ENCODE measurements around the gene APOL3.
"Not testable (repeated sequence)": the region's sequence is repeated elsewhere in the genome, so short reads cannot be mapped to it uniquely, and the experiment has no call there.

Gene APOL3

DNA sequence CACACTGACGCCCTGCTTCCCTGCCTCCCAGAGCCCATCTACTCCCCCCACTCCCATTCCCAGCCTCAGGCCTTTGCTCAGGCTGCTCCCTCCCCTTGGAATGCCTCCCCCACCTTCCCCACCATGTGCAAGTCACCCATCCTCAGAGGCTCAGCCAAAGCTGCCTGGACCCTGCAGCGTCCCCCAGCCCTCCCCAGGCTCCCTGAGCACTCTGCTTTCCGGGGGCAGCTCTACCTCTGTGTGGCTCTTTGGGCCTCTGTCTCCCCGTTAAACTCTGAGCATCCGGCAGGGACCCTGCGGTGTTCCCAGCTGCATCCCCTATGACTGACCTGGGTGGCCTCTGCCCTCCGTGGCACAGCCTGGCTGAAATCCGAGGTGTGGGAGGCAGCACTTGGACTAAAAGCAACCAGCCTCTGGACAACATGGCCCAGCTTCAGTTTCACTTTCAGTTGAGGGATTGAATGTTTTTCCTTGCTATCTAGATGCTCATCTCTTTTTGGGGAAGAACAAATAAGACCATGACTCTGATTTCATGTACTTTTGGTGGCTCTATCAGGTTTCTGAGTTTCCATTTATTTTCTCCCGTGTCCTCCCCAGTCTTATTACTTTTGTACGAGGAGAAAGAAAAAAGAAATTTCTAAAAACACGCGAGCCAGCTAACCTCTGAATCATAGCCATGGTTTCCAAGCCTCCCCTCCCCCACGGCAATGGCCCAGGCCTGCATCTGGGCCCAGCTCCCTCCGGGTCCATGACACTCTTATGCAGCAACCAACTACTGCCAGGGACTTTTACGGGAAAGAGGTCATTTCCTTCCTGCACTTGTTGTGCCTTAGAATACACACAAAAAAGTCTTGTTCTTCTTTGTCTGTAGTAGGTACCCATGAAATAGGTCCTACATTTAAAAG is 3.8 kb downstream of the APOL3 start:
- peak; percentile 63 for DNase-seq

DNA sequence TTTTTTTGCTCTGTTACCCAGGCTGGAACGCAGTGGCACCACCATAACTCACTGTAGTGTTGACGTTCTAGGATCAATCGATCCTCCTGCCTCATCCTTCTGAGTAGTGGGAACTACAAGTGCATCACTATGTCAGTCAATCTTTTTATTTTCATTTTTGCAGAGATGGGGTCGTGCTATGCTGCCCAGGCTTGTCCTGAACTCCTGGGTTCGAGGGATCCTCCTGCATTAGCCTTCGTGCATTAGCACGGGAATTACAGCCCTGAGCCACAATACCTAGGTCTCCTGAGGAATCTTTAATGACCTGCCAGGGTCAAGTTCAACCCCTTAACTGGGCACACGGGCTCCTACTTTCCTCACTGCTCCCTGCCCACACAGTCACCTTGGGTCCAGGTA is 4.4 kb downstream of the APOL3 start:
- no peak for DNase-seq

DNA sequence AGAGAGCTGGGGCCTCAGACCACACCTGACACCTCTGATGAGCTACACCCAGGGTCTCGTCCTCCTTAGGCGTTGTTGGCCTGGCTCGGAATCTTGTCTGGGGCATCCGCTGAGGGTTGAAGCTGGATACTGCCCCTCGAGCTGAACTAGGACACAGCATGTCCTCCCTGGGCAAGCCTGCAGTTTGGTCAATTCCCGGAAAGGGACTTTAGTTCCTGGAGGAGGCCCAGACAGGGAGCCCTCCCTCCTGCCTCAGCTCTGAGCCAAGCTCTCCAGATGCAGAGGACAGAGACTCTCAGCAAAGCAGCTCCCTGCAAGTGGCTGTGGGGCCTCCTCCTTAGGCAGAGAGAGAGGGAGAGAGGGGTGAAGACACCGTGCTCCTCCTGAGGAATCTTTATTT is 4.9 kb downstream of the APOL3 start:
- DNase-seq, result peak; percentile 66

DNA sequence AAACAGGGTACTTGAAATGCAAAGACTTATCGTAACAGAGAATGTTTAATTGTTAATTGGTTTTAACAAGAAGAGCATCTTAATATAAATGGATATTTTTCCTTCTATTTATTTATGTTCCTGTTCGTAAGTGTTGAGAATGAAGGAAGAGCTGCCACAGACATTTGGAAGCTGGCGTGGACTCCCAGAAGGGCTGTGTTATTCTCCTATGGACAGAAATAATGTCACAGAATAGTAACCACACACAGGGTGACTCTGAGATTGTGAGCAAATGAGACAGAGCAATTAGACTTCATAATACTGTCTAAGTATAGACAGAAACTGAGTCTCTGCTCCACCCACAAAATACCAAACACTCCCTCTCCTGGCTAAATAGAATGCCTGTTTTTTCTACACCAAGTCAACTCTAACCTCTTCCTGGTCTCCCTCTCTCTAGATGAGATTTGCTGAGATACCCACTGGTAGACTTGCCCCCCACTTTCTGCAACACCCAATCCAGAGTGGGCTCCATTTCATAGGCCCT is 6.1 kb downstream of the APOL3 start:
- peak; percentile 46 for DNase-seq

DNA sequence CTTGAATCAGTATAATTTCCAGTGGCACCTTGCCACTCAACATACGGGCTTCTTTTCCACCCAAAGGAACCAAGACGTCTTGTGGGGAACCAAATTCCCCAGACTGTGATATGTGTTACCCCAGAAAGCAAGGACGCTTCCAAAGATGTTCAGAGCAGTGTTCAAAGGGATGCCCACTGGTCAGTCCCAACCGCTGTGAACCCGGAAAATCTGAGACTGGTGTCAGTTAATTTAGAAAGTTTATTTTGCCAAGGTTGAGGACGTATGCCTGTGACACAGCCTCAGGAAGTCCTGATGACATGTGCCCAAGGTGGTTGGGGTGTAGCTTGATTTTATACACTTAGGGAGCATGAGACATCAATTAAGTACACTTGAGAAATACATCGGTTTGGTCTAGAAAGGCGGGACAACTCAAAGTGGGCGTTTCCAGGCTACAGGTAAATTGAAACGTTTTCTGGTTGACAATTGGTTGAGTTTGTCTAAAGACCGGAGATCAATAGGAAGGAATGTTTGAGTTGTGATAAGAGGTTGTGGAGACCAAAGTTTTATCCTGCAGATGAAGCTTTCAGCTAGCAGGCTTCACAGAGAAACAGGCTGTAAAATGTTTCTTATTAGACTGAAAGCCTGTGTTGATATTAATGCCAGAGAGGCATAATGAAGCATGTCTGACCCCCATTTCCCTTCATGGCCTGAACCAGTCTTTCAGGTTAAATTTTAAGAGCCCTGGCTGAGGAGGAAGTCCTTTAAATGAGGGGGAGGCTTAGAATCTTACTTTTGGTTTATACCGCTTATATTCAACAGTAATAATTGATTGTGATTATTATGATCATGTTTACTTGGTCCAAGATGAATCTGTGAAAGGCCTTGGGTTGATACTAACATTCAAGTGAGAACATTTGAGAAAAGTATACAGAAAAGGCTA is 6.8 kb downstream of the APOL3 start:
- peak; percentile 48 for DNase-seq

DNA sequence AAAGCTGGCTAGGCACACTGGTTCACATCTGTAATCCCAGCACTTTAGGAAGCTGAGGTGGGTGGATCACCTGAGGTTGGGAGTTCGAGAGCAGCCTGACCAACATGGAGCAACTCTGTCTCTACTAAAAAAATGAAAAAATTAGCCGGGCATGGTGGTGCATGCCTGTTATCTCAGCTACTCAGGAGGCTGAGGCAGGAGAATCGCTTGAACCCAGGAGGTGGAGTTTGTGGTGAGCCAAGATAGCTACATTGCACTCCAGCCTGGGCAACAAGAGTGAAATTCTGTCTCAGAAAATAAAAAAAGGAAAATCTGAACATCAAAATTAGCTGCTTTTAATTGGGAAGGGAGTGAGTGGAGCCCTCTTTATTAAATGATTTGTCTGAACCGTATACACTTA is 7.7 kb downstream of the APOL3 start:
- peak; percentile 79 for DNase-seq

DNA sequence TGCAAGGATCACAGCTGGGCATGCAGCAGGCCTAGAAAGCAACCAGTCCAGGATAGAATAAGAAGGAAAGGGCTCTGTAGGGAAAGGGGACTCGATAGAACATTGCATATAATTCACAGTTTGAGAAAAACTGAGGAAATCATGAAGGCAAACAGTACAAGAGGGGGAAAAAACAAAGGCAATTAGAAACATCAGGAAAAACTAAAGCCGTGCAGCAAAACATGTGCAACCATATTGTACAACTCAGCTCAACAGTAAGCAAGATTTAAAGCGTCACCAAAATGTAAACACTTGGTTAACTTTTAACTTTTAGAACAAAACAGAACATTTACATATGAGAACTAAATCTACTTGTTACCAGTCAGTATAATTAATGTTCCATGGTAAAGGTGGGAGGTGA is 8.5 kb downstream of the APOL3 start:
- DNase-seq, result no peak

DNA sequence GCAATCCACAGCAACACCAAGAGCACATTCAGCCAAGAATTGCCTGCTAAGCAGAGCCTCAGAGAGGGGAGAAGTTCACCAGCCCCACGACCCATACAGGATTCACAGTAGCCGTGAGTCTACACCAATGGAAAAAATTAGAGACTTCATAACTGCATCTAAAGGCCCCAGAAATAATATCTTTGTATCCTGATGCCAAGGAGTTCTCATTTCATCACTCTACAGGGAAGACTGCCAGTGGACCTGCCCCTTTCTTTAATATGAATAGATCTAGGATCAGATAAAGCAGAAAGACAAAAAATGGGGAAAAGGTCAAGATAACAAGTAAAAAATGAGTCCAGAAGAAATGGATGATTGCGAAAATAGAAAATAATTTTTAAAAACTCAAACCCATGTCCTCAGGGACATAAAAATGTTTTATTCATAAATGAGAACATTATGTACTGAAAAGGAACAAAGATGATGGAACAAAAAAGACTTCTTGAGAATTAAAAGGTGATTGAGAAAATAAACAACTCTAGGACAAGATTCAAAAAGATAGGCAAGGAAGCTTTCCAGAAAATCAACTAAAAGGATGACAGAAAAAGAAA is 9.5 kb downstream of the APOL3 start:
- peak; percentile 60 for DNase-seq

DNA sequence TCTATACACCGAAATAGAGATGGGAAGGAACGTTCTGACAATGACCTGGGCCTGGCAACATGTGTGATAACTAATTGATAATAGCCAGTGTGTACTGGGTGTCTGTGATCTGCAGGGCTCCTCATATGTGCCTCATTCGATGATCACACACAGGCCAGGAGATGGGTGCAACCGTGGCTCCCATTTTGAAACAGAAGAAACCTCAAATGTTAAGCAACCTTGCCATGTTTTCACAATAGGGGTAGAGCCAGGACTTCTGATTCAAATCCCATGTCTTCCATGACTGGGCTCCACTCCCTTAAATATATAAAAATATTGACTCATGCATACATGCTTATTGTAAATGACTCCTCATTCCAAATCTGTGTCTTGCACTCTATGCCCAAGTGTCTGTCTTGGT is 11.1 kb downstream of the APOL3 start:
- DNase-seq, result peak; percentile 63

DNA sequence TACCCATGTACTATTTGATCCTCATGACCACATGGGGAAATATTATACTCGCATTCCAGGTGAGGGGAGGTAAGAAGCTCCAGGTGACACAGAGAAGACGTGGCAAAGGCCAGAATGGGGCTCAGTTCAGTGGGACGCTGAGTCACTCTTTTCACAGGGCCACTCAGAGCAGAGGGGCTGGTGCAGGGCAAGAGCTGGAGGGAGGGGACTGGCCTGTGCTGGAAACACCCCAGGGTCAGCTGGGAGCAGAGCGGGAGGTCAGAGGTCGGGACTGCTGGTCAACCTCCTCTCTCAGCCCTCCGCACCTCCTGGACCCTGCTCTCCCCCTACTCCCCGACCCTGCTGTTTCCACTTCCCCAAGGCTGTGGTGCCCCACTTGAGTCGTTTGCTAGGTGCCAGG is 12.1 kb downstream of the APOL3 start:
- DNase-seq, result no peak

DNA sequence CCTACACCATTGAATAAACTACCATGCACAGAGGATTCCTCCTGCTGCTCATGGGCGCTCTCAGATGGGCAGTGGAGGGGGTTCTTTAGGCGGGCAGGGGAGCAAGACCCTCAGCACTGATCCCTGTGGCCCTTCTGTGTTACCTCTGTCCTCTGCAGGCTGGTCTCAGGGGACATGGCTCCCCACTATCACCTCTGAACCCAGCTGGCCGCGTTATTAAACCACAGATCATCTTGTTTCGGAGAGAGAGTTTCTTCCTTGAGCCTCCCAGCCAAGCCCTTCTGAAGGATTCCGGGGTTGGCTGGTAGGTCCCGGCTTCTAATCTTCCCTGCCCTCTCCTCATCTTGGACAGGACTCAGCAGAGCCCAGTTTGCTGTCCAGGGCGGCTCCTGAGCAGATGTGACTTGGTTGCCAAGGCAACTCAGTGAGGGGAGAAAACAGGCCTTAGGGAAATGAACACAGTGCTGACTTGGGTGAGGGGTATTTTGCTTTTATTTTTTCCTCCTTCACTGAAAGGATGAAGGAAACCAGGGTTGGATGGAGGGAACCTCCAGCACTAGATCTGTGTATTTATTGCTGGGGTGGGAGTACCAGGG is 13.3 kb downstream of the APOL3 start:
- no peak for DNase-seq

DNA sequence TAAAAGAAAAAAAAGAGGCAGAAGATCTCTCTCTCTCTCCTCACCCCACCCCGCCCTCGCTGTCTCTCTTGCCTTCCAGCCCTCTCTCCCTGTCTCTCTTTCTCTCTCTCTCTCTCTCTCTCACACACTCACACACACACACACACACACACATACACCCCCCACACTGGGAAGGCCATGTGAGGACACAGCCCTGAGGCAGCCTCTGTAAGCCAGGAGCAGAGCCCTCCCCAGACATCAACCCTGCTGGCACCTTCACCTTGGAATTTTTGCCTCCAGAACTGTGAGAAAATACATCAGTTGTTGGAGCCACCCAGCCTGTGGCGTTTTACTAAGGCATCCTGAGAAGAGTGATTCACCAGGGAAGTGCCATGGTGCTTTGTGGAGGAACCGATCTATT is 14.7 kb downstream of the APOL3 start:
- no peak for DNase-seq

DNA sequence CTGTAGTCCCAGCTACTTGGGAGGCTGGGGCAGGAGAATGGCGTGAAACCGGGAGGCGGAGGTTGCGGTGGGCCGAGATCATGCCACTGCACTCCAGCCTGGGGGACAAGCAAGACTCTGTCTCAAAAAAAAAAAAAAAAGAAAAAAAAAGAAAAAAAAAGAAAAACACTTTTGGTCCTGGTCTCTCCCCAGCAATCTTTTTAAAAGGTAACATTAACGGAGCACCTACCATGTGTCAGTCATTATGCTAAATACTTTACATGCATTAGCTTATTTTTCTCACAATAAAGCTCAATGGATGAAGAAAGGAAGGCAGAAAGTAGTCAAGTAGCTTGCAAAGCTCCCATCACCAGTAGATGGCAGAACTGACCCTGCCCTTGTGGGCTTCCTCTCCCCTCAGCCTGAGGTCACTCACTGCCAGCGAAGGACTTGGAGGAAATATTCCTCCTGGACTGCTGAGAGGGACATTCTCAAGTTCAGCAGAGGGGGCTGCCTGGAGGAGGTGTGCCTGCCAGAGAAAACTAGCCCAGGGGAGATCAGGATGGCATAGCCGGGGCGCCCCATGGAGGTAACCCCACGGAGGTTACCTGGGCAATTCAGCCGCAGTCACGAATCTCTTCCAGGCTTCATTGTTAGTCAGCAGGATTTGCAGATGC is 15.5 kb downstream of the APOL3 start:
- peak; percentile 74 for DNase-seq

DNA sequence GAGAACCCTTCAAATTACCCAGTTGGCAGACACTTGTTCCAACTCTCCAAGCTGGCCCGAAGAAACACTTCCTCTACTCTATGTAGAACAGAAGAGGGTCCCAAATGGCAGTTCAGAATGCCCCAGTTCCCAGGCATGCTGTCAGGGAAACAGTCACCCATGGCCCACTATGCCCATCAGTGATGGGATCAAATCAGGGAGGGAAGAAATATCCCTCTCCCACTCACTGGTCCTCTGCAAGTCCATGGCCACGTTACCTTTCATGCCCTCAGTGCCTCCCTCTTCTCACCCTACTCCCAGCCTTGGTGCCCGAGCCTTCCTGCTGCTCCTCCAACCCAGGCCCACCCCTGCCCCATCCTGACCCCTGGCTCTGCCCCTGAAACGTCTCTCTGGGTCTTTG is 16.6 kb downstream of the APOL3 start:
- DNase-seq, result no peak

DNA sequence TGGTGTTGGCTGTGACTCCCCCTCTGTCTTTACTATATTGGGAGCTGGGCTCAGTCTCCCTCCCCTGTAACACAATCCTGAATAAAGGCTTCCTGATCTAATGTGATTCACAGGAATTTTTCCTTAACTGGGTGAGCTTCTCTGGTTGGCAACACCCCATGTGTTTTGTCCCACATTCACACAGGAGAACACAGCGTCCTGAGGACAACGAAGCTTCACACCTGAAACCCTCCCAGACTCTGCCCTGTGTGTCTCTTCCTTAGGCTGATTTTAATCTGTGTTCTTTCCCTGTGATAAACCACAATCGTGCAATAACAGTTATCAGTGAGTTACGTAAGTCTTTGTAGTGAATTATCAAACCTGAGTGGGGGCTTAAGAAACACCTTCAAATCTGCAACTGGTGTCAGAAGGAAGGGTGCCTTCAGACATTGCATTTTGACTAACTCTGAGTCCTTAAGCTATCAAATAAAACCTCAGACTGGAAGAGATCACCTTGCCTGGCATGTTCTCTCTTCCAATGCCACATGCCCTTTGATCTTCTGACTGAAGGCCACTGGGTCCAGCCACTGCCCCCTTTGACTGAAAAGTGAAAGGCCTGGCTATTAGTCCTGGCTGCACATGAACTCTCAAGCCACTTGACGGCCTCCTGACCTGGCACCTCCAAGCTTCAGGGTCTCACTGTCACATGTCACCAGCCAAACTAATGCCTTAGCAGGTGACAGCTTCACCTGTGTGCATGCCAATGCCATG is 17.3 kb downstream of the APOL3 start:
- no peak for DNase-seq

DNA sequence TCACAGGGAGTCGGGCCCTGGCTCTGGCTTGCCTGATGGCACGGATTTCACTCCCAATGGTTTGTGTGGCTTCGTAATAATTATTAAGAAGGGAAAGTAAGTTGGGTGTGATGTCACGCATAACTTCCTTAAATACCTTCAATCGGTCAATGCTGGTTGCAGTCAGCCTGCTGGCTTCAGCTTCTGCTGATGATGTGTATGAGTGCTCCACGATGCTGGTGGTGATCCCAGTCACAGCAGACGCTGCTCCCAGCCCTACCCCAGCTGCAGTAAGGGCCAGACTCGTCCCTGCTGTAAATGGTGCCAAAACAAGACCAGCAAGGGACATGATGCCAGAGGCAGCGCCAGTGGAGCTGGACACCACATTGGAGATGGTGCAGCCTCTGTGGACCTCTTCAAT is 19.1 kb downstream of the APOL3 start:
- DNase-seq, result no peak

DNA sequence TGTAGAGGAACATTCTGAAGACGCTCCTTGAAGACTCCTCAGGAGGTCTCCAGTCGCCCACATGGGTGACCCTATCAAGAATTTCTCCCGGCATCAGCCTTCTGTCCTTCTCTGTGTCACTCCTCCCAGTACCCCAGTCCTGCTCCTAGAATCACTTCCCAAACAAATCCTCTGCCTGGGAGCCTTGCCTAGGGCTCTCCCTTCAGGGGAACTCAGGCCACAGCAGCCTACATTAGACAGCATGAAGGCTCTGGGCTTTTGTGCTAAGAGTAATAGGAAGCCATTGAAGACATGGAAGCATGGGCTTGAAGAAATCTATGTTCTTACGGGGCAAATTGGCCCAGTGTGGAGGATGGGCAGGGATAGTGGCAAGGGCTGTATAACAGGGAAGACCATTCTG is 21.8 kb downstream of the APOL3 start:
- not testable (repeated sequence) for DNase-seq

DNA sequence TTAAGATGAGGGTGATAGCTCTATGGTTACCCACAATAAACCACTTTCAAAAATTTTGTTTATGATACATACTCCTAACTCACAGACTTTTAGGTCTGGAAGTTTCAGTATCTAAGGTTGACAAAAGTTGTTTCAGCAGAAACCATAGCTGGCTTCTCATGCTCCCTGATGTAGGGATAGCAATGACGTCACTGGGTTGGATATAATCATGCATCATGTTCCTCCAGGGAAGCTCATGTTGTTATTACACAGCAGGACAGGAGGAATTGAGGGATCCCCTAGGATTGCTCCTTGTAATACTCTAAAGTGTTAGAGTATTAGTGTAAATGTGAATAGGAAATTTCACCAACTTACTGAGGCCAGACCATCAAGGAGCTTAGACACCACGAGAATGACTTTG is 23.6 kb downstream of the APOL3 start:
- DNase-seq, result no peak

DNA sequence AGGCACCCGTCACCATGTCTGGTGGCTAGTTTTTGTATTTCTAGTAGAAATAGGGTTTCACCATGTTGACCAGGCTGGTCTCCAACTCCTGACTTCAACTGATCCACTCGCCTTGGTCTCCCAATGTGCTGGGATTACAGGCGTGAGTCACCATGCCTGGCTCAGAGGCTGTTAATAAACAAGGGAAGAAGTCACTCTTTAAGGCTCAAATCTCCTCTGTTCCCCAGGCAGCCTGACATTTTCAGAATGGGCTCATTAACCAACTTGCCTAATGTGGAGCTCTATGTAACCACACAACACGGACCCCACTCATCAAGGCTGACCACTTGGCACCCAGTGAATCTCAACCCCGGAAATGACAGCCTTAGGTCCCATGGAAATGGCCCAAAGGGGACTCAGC is 24.1 kb downstream of the APOL3 start:
- no peak for DNase-seq

DNA sequence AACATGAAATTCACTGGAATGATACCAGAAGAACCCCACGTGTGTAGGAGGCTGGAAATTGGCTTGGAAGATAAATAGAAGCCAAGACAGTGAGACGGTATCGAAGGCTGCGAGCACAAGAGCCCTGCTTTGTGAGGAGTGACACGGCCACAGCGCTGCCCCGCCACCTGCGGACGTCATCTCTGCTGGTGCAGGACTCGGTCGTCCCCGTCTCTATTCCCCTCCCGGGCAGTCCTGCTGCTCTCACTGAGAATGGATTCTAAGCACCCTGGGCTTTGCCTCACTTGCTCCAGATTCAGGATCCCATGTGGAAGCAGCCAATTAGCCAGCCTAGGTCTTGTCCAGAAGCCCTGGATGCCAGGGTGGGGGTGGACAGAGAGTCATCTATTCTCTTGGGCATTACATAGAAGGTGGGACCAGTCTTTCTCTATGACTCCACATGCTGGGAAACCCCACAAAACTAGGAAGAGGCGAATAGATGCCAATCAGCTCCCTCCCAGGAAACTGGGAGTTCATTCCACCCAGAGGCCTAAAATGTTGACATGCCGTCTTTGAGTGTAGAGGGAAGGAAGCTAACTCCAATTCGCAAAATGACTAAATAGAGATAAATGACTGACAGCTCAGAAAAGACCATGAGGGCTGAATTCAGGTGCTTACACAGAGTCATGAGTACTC is 25.1 kb downstream of the APOL3 start:
- no peak for DNase-seq

DNA sequence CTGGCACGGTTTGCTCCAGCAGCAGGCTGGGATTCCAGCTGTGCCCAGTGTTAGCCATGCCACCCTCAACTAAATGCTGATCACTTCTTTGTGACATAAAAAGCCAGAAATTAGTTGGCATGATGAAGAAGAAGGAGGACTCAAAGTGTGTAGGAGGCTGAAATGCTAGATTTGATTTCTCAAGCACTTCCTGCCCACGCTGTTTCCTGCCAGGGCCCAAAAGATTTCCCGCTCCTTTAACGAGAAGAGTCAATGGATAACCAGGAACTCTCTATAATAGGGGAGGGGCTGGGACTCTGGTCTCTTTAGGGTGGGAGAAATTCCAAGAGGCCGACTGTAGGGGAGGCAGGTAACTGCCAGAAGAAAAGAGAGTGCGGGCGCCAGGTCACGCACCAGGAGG is 26.4 kb downstream of the APOL3 start:
- DNase-seq, result no peak

All from hematopoietic multipotent progenitor cell treated with erythropoietin and hydrocortisone succinate and interleukin-3 and kit ligand, for 8 days (in vitro differentiated cells).